ENCODE data around the gene NFATC3.

DNA sequence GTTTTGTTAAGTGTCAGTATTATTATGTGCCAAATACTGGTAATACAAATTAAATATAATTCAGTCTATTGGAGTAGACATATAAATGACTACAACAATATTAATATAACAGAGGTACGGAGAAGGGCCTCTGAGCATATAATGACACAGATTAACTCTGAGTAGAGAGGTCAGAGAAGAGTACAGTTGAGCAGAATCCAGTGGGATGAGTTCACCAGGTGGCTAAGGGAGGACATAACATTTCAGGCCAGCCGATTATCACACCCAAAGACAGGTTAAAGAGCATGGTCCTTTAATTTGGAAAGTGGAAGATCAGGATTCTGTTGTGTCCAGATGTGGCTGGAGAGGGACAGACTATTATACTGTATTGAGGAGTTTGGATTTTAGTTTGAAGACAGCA lies 11.3 kb downstream of the NFATC3 start:
- TF ChIP-seq, protein P1, sequence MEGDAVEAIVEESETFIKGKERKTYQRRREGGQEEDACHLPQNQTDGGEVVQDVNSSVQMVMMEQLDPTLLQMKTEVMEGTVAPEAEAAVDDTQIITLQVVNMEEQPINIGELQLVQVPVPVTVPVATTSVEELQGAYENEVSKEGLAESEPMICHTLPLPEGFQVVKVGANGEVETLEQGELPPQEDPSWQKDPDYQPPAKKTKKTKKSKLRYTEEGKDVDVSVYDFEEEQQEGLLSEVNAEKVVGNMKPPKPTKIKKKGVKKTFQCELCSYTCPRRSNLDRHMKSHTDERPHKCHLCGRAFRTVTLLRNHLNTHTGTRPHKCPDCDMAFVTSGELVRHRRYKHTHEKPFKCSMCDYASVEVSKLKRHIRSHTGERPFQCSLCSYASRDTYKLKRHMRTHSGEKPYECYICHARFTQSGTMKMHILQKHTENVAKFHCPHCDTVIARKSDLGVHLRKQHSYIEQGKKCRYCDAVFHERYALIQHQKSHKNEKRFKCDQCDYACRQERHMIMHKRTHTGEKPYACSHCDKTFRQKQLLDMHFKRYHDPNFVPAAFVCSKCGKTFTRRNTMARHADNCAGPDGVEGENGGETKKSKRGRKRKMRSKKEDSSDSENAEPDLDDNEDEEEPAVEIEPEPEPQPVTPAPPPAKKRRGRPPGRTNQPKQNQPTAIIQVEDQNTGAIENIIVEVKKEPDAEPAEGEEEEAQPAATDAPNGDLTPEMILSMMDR (IDR thresholded peaks at IDR 0.05; ENCODE audit: insufficient read depth, low read length) = no peak
- TF ChIP-seq POLR2AphosphoS5 (IDR thresholded peaks at IDR 0.05; ENCODE audit: low read depth) (no peak), GABPA (IDR thresholded peaks at IDR 0.05; ENCODE audit: low read depth) (no peak)

All from HL-60 (cell line).